WTC11 (cell line): Measurements from ENCODE around the gene LY6G5C. TPM values are rescaled to one million over a fixed set of nuclear protein-coding genes. Genes with fewer than 3 reads are reported as not detected.

Experiments
- ATAC-seq: fragments of 200-7000 bp; cut with Tn5 transposase; 2 replicates; pipeline ENCODE4 v1.10.0; 2021; ENCODE audit warnings: mild to moderate bottlenecking, moderate library complexity
- CTCF ChIA-PET: fragments of 300-600 bp; sonication (Branson Sonifier 250); formaldehyde crosslinking; loops from one replicate; lab custom pipeline; 2021; ENCODE audit warnings: antibody characterized with exemption; lab: Charles Lee
- POLR2A ChIA-PET: fragments of 350-600 bp; sonication (Branson Sonifier 250); formaldehyde crosslinking; loops from one replicate; lab custom pipeline; 2021; ENCODE audit warnings: antibody characterized with exemption; lab: Charles Lee
- DNase-seq: peaks from one replicate; pipeline ENCODE4 v3.0.0; 2021; ENCODE audit warnings: low spot score
- H3K27ac Mint-ChIP-seq: 2 replicates; pipeline ENCODE4 v1.8.0; 2021; ENCODE audit warnings: mixed read lengths
- H3K27me3 Mint-ChIP-seq: 2 replicates; pipeline ENCODE4 v1.8.0; 2021; ENCODE audit warnings: low read depth, mild to moderate bottlenecking, moderate library complexity, mixed read lengths
- H3K36me3 Mint-ChIP-seq: 2 replicates; pipeline ENCODE4 v1.8.0; 2021; ENCODE audit warnings: mixed read lengths
- H3K4me1 Mint-ChIP-seq: 2 replicates; pipeline ENCODE4 v1.8.0; 2022; ENCODE audit warnings: mixed read lengths
- H3K4me3 Mint-ChIP-seq: 2 replicates; pipeline ENCODE4 v1.8.0; 2021; ENCODE audit warnings: mild to moderate bottlenecking, moderate library complexity, mixed read lengths
- H3K9me3 Mint-ChIP-seq: 2 replicates; pipeline ENCODE4 v1.8.0; 2021; ENCODE audit warnings: mixed read lengths
- ATF6 ChIP-seq: sonication (generic); formaldehyde crosslinking; IDR thresholded peaks from 2 replicates; pipeline ENCODE4 v1.8.1; 2023; ENCODE audit warnings: mild to moderate bottlenecking, missing genetic modification reagents
- E2F1 ChIP-seq: sonication (generic); formaldehyde crosslinking; IDR thresholded peaks from 2 replicates; pipeline ENCODE4 v1.8.0; 2022; ENCODE audit warnings: mild to moderate bottlenecking, missing genetic modification reagents
- FOXP1 ChIP-seq: sonication (generic); formaldehyde crosslinking; IDR thresholded peaks from 2 replicates; pipeline ENCODE4 v1.8.0; 2022; ENCODE audit warnings: missing genetic modification reagents, mild to moderate bottlenecking, moderate library complexity, borderline replicate concordance
- GRHL2 ChIP-seq: fragments of 250-450 bp; sonication (Bioruptor Pico); IDR thresholded peaks from 2 replicates; pipeline ENCODE4 v1.8.0; 2022; ENCODE audit warnings: mild to moderate bottlenecking, moderate library complexity; ENCODE audit not compliant: insufficient replicate concordance, severe bottlenecking
- HMGXB4 ChIP-seq: sonication (generic); formaldehyde crosslinking; IDR thresholded peaks from 2 replicates; pipeline ENCODE4 v1.8.1; 2023; ENCODE audit warnings: mild to moderate bottlenecking, moderate library complexity, missing genetic modification reagents
- IRF1 ChIP-seq: sonication (generic); formaldehyde crosslinking; IDR thresholded peaks from 2 replicates; pipeline ENCODE4 v1.8.0; 2023; ENCODE audit warnings: missing genetic modification reagents
- IRF2 ChIP-seq: sonication (generic); formaldehyde crosslinking; IDR thresholded peaks from 2 replicates; pipeline ENCODE4 v1.8.0; 2022; ENCODE audit warnings: low read depth, missing genetic modification reagents, borderline replicate concordance
- JUN ChIP-seq: sonication (generic); formaldehyde crosslinking; IDR thresholded peaks from 2 replicates; pipeline ENCODE4 v1.8.0; 2023; ENCODE audit warnings: mild to moderate bottlenecking, missing genetic modification reagents
- PREB ChIP-seq: sonication (generic); formaldehyde crosslinking; IDR thresholded peaks from 2 replicates; pipeline ENCODE4 v1.8.1; 2022; ENCODE audit warnings: mild to moderate bottlenecking, missing genetic modification reagents, moderate library complexity, borderline replicate concordance
- PRRX2 ChIP-seq: fragments of 250-450 bp; sonication (Bioruptor Pico); IDR thresholded peaks from 2 replicates; pipeline ENCODE4 v1.8.0; 2021; ENCODE audit warnings: mild to moderate bottlenecking
- SP1 ChIP-seq: sonication (generic); formaldehyde crosslinking; conservative IDR thresholded peaks from 2 replicates; pipeline ENCODE4 v1.8.1; 2022; ENCODE audit warnings: missing genetic modification reagents
- TCF7 ChIP-seq: sonication (generic); formaldehyde crosslinking; IDR thresholded peaks from 2 replicates; pipeline ENCODE4 v1.8.0; 2022; ENCODE audit warnings: mild to moderate bottlenecking, low read depth, missing genetic modification reagents, moderate library complexity
- ZBTB21 ChIP-seq: sonication (generic); formaldehyde crosslinking; IDR thresholded peaks from 2 replicates; pipeline ENCODE4 v1.8.1; 2023; ENCODE audit warnings: mild to moderate bottlenecking, missing genetic modification reagents, borderline replicate concordance
- ZNF121 ChIP-seq: sonication (generic); formaldehyde crosslinking; IDR thresholded peaks from 2 replicates; pipeline ENCODE4 v1.8.0; 2023; ENCODE audit warnings: missing genetic modification reagents
- ZNF138 ChIP-seq: sonication (generic); formaldehyde crosslinking; conservative IDR thresholded peaks from 2 replicates; pipeline ENCODE4 v1.8.1; 2022; ENCODE audit warnings: mild to moderate bottlenecking, moderate library complexity, missing genetic modification reagents
- ZNF232 ChIP-seq: sonication (generic); formaldehyde crosslinking; IDR thresholded peaks from 2 replicates; pipeline ENCODE4 v1.8.0; 2022; ENCODE audit warnings: mild to moderate bottlenecking, missing genetic modification reagents
- ZNF423 ChIP-seq: fragments of 250-450 bp; sonication (Bioruptor Pico); IDR thresholded peaks from 2 replicates; pipeline ENCODE4 v2.1.2; 2022; ENCODE audit warnings: mild to moderate bottlenecking, moderate library complexity
- total RNA-seq: library from RNA; stranded (reverse); gene quantifications from 3 replicates; pipeline ENCODE4 v1.2.3, GENCODE V29; 2021
- TF ChIP-seq, protein P1 (sequence below): sonication (generic); formaldehyde crosslinking; IDR thresholded peaks from 2 replicates; pipeline ENCODE4 v1.8.1; 2023; ENCODE audit warnings: mild to moderate bottlenecking, missing genetic modification reagents, borderline replicate concordance
- TF ChIP-seq, protein P2 (sequence below): fragments of 250-450 bp; sonication (Bioruptor Pico); IDR thresholded peaks from 2 replicates; pipeline ENCODE4 v1.9.0; 2021; ENCODE audit warnings: mild to moderate bottlenecking

Gene LY6G5C
- total RNA-seq, 1 experiment from 2014 or later: 1.0 TPM

GRCh38 chr6:31669676-31670075, 11.2 kb downstream of the LY6G5C start, which contains the start of gene LY6G5B (continued):
- no peak for TF ChIP-seq E2F1 (CRISPR knock-in tag)
- TF ChIP-seq, all 79 proteins: peak for 0

GRCh38 chr6:31666337-31666965, 14.4 kb downstream of the LY6G5C start:
- ATAC-seq (no peak), DNase-seq (no peak)
- H3K9me3 Mint-ChIP-seq: no peaks in the 10 kb centered on the region
- H3K27me3 Mint-ChIP-seq: no peaks in the 10 kb centered on the region
- H3K4me3 Mint-ChIP-seq: peak overlapping the region; percentile 91
- peaks cover 31% of the 10 kb centered on the region for H3K4me1 Mint-ChIP-seq
- CTCF ChIA-PET: interaction anchor here (0.9 to 1.5 kb wide), 3 partner anchors 16 to 125 kb away, joined by 3 to 6 read pairs (median 4); no protein-coding TSS in a partner anchor
- POLR2A ChIA-PET: no interaction called here
- H3K36me3 Mint-ChIP-seq: peaks cover 67% of the 10 kb centered on the region
- peak overlapping the region; percentile 98 for H3K27ac Mint-ChIP-seq
- TF ChIP-seq IRF1: no peak
- no peak for TF ChIP-seq GRHL2 (CRISPR knock-in tag)
- no peak for TF ChIP-seq ZBTB21
- no peak for TF ChIP-seq TCF7
- TF ChIP-seq ZNF232 (CRISPR knock-in tag): no peak
- no peak for TF ChIP-seq ATF6
- TF ChIP-seq E2F1 (CRISPR knock-in tag): no peak
- no peak for TF ChIP-seq ZNF121
- TF ChIP-seq FOXP1 (CRISPR knock-in tag): no peak
- TF ChIP-seq SP1 (CRISPR knock-in tag): no peak
- TF ChIP-seq, protein P1, sequence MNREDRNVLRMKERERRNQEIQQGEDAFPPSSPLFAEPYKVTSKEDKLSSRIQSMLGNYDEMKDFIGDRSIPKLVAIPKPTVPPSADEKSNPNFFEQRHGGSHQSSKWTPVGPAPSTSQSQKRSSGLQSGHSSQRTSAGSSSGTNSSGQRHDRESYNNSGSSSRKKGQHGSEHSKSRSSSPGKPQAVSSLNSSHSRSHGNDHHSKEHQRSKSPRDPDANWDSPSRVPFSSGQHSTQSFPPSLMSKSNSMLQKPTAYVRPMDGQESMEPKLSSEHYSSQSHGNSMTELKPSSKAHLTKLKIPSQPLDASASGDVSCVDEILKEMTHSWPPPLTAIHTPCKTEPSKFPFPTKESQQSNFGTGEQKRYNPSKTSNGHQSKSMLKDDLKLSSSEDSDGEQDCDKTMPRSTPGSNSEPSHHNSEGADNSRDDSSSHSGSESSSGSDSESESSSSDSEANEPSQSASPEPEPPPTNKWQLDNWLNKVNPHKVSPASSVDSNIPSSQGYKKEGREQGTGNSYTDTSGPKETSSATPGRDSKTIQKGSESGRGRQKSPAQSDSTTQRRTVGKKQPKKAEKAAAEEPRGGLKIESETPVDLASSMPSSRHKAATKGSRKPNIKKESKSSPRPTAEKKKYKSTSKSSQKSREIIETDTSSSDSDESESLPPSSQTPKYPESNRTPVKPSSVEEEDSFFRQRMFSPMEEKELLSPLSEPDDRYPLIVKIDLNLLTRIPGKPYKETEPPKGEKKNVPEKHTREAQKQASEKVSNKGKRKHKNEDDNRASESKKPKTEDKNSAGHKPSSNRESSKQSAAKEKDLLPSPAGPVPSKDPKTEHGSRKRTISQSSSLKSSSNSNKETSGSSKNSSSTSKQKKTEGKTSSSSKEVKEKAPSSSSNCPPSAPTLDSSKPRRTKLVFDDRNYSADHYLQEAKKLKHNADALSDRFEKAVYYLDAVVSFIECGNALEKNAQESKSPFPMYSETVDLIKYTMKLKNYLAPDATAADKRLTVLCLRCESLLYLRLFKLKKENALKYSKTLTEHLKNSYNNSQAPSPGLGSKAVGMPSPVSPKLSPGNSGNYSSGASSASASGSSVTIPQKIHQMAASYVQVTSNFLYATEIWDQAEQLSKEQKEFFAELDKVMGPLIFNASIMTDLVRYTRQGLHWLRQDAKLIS (CRISPR knock-in tag): no peak
- TF ChIP-seq PREB (CRISPR knock-in tag): no peak
- TF ChIP-seq IRF2 (CRISPR knock-in tag): no peak
- TF ChIP-seq, protein P2, sequence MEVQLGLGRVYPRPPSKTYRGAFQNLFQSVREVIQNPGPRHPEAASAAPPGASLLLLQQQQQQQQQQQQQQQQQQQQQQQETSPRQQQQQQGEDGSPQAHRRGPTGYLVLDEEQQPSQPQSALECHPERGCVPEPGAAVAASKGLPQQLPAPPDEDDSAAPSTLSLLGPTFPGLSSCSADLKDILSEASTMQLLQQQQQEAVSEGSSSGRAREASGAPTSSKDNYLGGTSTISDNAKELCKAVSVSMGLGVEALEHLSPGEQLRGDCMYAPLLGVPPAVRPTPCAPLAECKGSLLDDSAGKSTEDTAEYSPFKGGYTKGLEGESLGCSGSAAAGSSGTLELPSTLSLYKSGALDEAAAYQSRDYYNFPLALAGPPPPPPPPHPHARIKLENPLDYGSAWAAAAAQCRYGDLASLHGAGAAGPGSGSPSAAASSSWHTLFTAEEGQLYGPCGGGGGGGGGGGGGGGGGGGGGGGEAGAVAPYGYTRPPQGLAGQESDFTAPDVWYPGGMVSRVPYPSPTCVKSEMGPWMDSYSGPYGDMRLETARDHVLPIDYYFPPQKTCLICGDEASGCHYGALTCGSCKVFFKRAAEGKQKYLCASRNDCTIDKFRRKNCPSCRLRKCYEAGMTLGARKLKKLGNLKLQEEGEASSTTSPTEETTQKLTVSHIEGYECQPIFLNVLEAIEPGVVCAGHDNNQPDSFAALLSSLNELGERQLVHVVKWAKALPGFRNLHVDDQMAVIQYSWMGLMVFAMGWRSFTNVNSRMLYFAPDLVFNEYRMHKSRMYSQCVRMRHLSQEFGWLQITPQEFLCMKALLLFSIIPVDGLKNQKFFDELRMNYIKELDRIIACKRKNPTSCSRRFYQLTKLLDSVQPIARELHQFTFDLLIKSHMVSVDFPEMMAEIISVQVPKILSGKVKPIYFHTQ (CRISPR knock-in tag): no peak
- no peak for TF ChIP-seq ZNF138 (CRISPR knock-in tag)
- no peak for TF ChIP-seq JUN
- no peak for TF ChIP-seq ZNF423 (CRISPR knock-in tag)
- no peak for TF ChIP-seq HMGXB4 (CRISPR knock-in tag)
- TF ChIP-seq PRRX2 (CRISPR knock-in tag): no peak
